Measurements from ENCODE around the gene HSPA4L. TPM values are rescaled to one million over a fixed set of nuclear protein-coding genes. Genes with fewer than 3 reads are reported as not detected.

The HSPA4L gene
- polyA plus RNA-seq, 10 donors, result 5.4 to 150 (median 8.1) TPM

DNA sequence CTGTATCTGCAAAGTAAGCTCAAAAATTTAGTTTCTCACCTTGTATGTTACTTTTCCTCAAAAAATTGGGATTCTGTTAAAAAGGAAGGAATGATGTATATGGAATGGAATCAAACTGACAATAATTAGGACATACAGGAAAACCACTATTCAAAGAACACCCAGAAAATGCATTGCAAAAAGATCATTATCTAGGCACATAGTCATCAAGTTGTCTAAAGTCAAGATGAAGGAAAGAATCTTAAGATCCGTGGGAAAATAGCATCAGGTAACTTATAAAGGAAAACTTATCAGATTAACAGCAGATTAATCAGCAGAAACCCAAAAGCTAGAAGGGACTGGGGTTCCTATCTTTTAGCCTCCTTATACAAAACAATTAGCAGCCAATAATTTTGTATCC, 75.5 kb downstream of the HSPA4L start:
- DNase-seq, result no peak

- no peak for DNase-seq
Measured at GRCh38 chr4:127868196-127868595, 86.1 kb downstream of the HSPA4L start.

- DNase-seq, result no peak
Measured at GRCh38 chr4:127870281-127870680, 88.2 kb downstream of the HSPA4L start.

DNA sequence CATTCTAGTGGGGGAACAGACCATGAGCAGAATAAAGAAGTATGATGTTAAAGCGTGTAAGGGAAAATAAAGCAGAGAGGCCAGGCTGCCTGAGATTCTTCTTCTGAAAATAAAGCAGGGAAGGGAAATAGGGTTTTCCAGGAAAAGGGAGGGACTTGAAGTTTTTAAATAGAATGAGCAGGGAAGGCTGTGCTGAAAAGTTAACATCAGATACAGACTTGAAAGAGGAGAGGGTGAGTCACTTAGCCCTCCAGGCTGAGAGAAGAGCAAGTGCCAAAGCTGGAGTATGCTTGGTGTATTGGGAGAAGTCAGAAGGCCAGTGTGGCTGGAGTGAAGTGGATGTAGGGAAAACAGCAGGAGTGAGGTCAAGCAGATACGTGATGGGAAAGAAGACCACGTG, 88.6 kb downstream of the HSPA4L start:
- DNase-seq, result peak; percentile 27 to 37 (median 33)

- DNase-seq, result no peak
Measured at GRCh38 chr4:127875791-127876190, 93.7 kb downstream of the HSPA4L start.

- DNase-seq, result peak; percentile 97 to 99 (median 98)
Measured at GRCh38 chr4:127880763-127881562, 98.8 kb downstream of the HSPA4L start, which contains the start of gene PLK4. TSS of gene PLK4 (plus strand) at chr4:127880893. CDS start at chr4:127881135, 242 bp downstream.

DNA sequence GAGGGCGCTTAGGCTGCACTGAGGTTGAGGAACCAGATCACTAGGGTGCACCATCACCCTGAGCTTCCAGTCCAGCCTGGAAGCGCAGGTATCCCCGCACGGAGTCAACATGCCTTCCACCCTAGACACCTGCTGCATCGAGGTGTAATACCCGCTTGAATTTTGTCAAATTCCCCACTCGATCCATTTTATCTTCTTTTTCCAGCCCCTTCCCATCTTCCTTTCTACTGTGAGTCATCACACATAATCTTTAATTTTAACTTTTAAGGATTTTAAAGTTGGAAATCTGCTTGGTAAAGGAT, 99.4 kb downstream of the HSPA4L start:
- no peak for DNase-seq

DNA sequence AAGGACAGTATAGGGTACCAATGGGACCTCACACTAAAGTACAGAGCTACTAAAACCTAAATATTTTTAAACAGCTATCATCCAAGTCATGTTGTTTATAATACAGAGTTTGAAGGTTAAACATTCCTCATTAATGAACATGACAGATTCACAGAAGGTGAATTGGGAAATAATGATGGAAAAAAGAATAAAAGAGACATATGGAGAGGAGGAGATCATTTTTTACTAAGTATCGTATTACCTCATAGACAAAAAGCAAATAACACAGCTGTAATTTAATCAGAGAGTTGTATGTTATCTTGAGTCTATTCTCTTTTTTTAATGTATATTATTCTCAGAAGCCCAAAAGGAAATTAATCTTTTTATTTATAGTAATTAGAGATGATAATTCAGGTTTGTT, 106.4 kb downstream of the HSPA4L start:
- DNase-seq, result no peak

GRCh38 chr4:127889903-127890302, 107.8 kb downstream of the HSPA4L start:
- DNase-seq, result peak in 1 of 3 donors; percentile 2

Other genes with a start within 250 kb of the HSPA4L start
- 10 to 100 TPM in 5 of 10 donors, 1 to 10 TPM in 5; 6.7 to 14.6 (median 10.0) TPM for gene INTU, start 149.4 kb upstream of the HSPA4L start, polyA plus RNA-seq (ENCODE audit: insufficient read length in 10 of 10)
- under 1 TPM in 2 of 10 donors, not detected in 8; 0.19 to 0.43 TPM for gene SLC25A31, start 51.9 kb upstream of the HSPA4L start, polyA plus RNA-seq (ENCODE audit: insufficient read length in 10 of 10)
- gene PLK4, start 98.6 kb downstream of the HSPA4L start, polyA plus RNA-seq (ENCODE audit: insufficient read length in 10 of 10), result 10 to 100 TPM in 7 of 10 donors, 1 to 10 TPM in 3; 7.3 to 16.6 (median 11.1) TPM
- 10 to 100 TPM; 13.8 to 25.8 (median 18.0) TPM for gene MFSD8, start 182.9 kb downstream of the HSPA4L start, polyA plus RNA-seq (ENCODE audit: insufficient read length in 10 of 10)
- 10 to 100 TPM; 12.0 to 26.3 (median 16.9) TPM for gene ABHD18, start 183.1 kb downstream of the HSPA4L start, polyA plus RNA-seq (ENCODE audit: insufficient read length in 10 of 10)

All from muscle of back (tissue), 11 donors.